ENCODE data around the gene SELL. TPM values are rescaled to one million over a fixed set of nuclear protein-coding genes. Genes with fewer than 3 reads are reported as not detected.

The SELL gene
- total and polyA plus RNA-seq, 2 experiments from 2014 or later, result not detected

Other genes starting within 250 kb of the SELL start
- 16.2 and 18.6 TPM in 2 replicates for gene SLC19A2, start 225.7 kb downstream of the SELL start, total RNA-seq
- 8.8 and 19.4 TPM in 2 replicates for gene SLC19A2, start 225.7 kb downstream of the SELL start, polyA plus RNA-seq
- not detected in 2 replicates for gene F5, start 125.1 kb downstream of the SELL start, total RNA-seq
- 0.01 and 0.17 TPM in 2 replicates for gene F5, start 125.1 kb downstream of the SELL start, polyA plus RNA-seq
- gene SELP, start 81.5 kb downstream of the SELL start, total RNA-seq, result not detected in 2 replicates
- gene SELP, start 81.5 kb downstream of the SELL start, polyA plus RNA-seq, result not detected in 2 replicates
- gene SELE, start 22.5 kb upstream of the SELL start, total RNA-seq, result not detected in 2 replicates
- not detected in 2 replicates for gene SELE, start 22.5 kb upstream of the SELL start, polyA plus RNA-seq
- gene METTL18, start 83.3 kb upstream of the SELL start, total RNA-seq, result 4.0 and 4.5 TPM in 2 replicates
- 9.5 and 10.8 TPM in 2 replicates for gene METTL18, start 83.3 kb upstream of the SELL start, polyA plus RNA-seq
- 4.6 and 7.5 TPM in 2 replicates for gene SCYL3, start 182.3 kb upstream of the SELL start, total RNA-seq
- gene SCYL3, start 182.3 kb upstream of the SELL start, polyA plus RNA-seq, result 7.7 and 9.4 TPM in 2 replicates

Data from cardiac muscle cell (in vitro differentiated cells and primary cell).